ENCODE measurements around the gene USP48. TPM values are rescaled to one million over a fixed set of nuclear protein-coding genes. Genes with fewer than 3 reads are reported as not detected.
A peak's percentile ranks its signal among the peaks of the same experiment; 100 is the strongest.
"Not testable (repeated sequence)": the region's sequence is repeated elsewhere in the genome, so short reads cannot be mapped to it uniquely, and the experiment has no call there.

The USP48 gene
- total RNA-seq, 1 donor from 2014 or later: 42.7 TPM

DNA sequence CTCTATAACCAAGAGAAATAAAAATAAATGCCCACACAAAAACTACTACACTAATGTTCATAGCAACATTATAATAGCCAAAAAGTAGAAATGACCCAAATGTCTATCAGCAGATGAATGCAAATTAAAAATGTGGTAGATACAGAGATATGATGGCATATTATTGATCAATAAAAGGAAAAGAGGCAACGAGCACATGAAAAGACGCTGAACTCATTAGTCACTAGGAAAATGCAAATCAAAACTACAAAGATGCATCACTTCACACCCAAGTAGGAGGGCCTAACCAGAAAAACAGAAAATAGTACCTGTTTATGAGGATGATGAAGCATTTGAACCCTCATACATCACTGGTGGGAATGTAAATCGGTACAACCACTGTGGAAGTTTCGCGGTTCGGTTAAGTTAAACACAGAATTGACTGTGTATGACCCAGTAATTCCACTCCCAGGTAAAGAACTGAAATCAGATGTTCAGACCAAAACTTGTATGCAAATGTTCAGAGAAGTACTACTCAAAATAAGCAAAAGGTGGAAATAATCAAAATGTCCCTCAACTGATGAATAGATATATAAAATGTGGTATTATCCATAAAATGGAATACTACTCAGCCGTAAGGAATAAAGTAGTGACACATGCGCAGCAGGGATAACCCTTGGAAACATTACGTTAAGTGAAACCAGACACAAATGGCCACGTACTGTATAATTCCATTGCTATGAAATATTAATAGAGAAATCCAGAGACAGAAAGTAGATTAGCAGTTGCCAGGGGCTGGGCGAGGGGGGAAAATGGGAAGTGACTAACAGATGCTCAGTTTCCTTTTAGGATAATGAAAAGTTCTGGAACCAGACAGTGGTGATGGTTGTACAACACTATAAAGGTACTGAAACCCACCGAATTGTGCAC, 3.1 kb downstream of the USP48 start:
- intact Hi-C loops (cut with DNase I): no loop called here
- ATAC-seq: no peak

DNA sequence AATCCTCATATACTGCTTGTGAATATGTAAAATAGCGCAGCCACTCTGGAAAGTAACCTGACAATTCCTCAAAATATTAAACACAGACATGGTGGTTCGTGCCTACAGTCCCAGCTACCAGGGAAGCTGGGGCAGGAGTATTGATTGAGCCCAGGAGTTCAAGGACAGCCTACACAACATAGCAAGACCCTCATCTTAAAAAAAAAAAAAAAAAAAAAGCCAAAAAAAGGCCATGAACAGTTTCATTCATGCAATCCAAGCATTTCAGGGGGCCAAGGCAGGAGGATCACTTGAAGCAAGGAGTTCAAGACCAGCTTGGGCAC, 4.6 kb downstream of the USP48 start:
- DNase-seq (ENCODE audit: missing footprints) (no peak), ATAC-seq (no peak)
- intact Hi-C loops (cut with DNase I): no loop called here

More for the DNA sequence above, 3.1 kb downstream of the USP48 start:
- DNase-seq (ENCODE audit: missing footprints): no peak

DNA sequence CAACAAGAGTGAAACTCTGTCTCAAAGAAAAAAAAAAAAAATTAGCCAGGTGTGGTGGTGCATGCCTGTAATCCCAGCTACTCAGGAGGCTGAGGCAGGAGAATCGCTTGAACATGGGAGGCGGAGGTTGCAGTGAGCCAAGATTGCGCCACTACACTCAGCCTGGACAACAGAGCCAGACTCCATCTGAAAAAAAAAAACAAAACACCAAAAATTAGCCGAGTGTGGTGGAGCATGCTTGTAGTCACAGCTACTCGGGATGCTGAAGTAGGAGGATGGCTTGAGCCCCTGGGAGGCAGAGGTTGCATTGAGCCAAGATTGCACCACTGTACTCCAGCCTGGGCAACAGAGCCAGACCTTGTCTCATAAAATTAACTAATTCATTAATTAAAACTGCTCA, 6.0 kb downstream of the USP48 start:
- ATAC-seq; intact Hi-C loops (cut with DNase I); DNase-seq (ENCODE audit: missing footprints): not testable (repeated sequence)

DNA sequence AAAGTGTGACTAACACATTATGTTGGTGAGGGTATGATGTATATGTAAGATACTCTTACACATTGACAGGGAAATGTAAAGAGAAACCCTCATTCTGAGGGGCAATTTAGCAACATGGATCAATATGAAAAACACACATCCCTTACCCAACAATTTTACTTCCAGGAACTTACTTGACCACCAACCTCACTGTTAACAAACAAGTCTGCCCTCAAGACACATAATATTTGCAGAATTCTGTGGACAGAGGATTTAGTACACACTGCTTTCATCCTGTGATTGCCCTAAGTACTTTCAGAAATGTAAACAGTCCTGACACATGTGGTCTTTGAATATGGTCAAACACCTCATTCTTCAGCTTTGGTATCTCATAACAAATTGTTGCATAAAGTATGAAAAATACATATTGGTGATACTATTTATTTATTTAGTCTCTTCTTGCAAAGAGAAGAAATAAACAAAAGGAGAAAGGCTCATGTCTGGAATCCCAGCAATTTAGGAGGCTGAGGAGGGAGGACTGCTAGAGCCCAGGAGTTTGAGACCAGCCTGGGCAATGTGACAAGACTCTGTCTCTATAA, 6.9 kb downstream of the USP48 start:
- no peak for DNase-seq (ENCODE audit: missing footprints)
- no peak for ATAC-seq
- intact Hi-C loops (cut with DNase I): no loop called here

DNA sequence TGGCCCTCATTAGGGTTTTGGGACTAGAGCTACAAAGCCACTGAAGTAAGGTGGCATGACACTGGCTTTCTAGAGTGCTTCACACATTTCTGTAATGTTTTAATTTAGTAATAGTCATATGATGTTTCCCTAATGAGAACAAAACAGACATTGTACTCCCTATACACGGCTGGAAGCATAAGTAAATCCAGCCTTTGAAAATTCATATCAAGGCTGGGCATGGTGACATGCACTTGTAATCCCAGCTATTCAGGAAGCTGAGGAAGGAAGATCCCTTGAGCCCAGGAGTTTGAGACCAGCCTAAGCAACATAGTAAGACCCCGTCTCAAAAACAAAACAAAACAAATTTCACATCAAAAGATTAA, 7.4 kb downstream of the USP48 start:
- ATAC-seq: no peak
- no peak for DNase-seq (ENCODE audit: missing footprints)
- intact Hi-C loops (cut with DNase I): no loop called here

DNA sequence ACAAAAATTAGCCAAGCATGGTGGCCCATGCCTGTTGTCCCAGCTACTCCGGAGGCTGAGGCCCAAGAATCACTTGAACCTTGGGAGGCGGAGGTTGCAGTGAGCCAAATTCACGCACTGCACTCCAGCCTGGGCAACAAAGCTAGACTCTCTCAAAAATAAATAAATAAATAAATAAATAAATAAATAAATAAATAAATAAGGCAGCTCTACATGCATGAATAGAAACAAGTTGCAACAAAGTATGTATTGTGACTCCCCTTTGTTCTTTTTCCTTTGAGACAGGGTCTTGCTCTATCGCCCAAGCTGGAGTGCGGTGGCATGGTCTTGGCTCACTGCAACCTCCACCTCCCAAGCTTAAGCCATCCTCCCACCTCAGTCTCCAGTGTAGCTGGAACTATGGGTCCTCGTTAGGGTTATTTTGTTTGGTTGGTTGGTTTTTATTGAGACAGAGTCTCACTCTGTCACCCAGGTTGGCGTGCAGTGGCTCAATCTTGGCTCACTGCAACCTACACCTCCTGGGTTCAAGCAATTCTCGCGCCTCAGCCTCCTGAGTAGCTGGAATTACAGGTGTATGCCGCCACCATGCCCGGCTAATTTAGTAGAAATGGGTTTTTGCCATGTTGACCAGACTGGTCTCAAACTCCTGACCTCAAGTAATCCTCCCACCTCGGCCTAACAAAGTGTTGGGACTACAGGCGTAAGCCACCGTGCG, 8.0 kb downstream of the USP48 start:
- ATAC-seq (no peak), DNase-seq (ENCODE audit: missing footprints) (no peak)
- intact Hi-C loops (cut with DNase I): no loop called here

DNA sequence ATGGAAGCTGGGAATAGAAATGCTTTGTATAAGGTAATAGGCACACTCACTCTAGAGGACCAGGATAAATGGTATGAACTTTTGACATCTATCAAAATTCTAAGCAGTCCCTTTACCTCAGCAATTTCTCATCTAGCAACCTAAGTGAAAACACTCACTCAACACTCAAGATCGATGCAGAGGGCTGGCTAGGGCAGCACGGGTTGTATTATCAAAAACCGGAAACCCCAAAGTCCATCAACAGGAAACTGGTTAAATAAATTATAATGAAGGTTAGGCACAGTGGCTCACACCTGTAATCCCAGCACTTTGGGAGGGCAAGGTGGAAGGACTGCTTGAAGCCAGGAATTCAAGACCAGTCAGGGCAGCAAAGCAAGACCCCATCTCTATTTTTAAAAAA, 9.4 kb downstream of the USP48 start:
- intact Hi-C loops (cut with DNase I): no loop called here
- ATAC-seq: no peak

DNA sequence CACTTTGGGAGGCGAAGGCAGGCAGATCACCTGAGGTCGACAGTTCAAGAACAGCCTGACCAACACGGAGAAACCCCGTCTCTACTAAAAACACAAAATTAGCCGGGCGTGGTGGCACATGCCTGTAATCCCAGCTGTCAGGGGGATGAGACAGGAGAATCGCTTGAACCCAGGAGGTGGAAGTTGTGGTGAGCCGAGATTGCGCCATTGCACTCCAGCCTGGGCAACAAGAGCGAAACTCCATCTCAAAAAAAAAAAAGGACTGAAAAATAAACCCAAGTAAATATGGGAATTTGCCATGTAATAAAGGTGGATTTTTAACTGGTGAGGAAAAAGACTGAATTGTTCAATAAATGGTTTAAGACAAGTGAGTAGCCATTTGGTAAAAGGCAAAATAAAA, 11.3 kb downstream of the USP48 start:
- DNase-seq (ENCODE audit: missing footprints); ATAC-seq; intact Hi-C loops (cut with DNase I): not testable (repeated sequence)

More for the DNA sequence above, 9.4 kb downstream of the USP48 start:
- no peak for DNase-seq (ENCODE audit: missing footprints)

DNA sequence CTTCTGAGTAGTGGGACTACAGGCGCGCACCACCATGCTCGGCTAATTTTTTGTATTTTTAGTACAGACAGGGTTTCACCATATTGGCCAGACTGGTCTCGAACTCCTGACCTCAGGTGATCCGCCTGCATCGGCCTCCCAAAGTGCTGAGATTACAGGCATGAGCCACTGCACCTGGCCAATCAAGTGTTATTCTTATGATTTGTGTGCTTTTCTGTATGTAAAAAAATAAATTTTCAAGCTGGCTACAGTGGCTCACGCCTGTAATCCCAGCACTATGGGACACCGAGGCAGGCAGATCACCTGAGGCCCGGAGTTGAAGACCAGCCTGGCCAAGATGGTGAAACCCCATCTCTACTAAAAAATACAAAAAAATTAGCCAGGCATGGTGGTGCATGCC, 12.3 kb downstream of the USP48 start:
- intact Hi-C loops (cut with DNase I); ATAC-seq; DNase-seq (ENCODE audit: missing footprints): not testable (repeated sequence)

DNA sequence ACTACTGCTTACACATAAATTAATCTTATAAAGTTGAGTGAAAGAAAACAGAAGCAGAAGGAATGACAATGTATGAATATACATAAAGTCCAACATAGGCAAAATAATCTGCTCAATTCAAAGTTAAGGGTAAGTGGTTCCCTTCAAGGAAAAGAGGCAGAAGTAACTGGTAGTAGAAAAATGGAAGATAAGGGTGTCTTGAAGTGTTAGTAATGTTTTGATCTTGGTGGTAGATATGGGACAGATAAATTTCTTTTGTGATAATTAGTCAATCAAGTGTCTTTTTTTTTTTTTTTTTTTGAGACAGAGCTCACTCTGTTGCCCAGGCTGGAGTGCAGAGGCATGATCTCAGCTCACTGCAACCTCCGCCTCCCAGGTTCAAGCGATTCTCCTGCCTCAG, 12.7 kb downstream of the USP48 start:
- DNase-seq (ENCODE audit: missing footprints) (no peak), ATAC-seq (no peak)
- intact Hi-C loops (cut with DNase I): no loop called here

DNA sequence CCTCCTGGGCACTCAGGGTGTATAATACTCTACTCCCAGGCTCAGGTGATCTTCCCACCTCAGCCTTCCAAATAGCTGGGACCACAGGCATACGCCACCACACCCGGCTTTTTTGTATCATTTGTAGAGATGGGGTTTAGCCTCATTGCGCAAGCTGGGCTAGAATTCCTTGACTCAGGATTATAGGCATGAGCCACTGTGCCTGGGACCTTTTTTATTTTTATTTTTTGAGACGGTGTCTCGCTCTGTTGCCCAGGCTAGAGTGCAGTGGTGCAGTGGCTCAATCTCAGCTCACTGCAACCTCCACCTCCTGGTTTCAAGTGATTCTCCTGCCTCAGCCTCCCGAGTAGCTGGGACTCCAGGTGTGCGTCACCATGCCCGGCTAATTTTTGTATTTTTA, 15.8 kb downstream of the USP48 start:
- DNase-seq (ENCODE audit: missing footprints); ATAC-seq; intact Hi-C loops (cut with DNase I): not testable (repeated sequence)

DNA sequence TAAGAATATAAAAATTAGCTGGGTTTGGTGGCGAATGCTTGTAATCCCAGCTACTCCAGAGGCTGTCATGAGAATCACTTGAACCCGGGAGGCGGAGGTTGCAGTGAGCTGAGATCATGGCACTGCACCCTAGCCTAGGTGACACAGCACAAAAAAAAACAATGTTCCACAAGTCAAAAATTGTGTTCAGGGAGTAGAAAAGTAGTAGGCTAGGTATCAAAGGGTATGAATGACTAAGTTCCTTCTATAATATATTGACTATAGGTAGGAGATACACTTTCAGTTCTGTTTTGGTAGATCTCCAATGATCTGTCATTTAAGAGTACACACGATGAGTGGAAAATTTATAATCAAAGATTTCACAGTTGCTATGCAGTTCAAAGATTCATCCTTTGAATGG, 16.7 kb downstream of the USP48 start:
- DNase-seq (ENCODE audit: missing footprints) (no peak), ATAC-seq (no peak)
- intact Hi-C loops (cut with DNase I): no loop called here

DNA sequence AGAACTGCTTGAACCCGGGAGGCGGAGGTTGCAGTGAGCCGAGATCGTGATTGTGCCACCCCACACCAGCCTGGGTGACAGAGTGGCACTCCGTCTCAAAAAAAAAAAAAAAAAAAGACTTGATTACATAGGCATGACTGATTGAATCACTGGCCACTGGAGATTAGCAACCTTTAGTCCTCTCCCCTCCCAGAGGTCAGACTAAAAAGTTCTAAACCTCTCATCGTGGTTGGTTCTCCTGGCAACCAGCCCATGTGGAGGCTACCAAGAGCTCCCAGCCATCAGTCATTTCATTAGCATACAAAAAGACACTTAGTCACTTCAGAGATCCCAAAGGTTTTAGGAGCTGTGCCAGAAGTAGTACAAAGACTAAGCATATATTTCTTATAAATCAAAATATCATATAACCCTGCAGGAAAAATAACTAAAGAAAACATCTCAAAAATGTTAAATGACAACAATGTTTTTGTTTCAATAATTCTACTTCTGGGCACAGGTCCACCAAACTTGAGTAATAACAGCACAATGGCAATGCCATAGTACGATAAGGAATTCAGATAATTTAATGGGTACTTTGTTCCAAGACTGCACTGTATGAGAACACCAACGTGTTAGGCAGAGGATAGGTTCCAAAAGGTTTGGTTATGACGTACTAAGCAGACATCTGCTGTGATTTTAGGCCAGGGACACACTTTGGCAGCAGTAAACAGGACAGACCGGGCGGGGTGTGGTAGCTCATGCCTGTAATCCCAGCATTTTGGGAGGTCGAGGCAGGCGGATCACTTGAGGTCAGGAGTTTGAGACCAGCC, 18.1 kb downstream of the USP48 start:
- peak; percentile 89 for ATAC-seq
- no peak for DNase-seq (ENCODE audit: missing footprints)
- intact Hi-C loops (cut with DNase I): no loop called here

DNA sequence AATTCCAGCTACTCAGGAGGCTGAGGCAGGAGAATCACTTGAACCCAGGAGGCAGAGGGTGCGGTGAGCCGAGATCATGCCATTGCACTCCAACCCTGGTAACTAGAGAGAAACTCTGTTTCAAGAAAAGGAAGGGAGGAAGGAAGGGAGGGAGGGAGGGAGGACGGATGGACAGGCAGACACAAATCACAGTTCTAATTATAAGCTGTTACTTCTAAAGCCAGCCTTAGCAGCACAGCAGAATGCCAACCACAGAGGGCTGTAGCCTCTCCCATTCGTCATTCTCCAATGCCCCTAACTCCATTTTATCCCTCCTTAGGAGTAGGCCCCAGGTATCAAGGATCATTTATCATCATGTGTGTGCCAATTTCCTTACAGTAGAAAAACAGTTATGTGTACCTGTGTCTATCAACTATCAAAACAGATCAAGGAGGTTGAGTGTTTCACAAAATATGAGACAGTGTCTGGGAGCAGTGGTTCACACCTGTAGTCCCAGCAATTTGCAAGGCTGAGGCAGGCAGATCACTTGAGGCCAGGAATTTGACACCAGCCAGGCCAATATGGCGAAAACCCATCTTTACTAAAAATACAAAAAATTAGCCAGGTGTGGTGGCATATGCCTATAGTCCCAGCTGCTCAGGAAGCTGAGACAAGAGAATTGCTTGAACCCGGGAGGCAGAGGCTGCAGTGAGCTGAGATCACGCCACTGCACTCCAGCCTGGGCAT, 19.1 kb downstream of the USP48 start:
- intact Hi-C loops (cut with DNase I): no loop called here
- DNase-seq (ENCODE audit: missing footprints) (no peak), ATAC-seq (peak; percentile 37)

DNA sequence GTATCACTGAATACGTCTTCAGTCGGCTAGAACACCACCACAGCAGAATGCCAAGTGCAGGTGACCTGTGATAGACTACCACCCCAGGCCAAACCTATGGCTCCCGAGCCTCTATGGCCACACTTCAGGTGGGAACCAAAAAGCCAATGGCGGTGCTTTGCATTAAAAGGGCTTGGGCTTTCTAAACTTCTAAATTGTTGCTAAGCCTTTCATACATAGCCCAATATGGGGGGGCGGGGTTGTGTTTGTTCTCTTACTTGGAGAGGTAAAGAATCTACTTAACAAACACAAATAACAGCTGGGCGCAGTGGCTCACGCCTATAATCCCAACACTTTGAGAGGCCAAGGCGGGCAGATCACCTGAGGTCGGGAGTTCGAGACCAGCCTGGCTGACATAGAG, 19.7 kb downstream of the USP48 start:
- intact Hi-C loops (cut with DNase I): no loop called here
- no peak for ATAC-seq
- no peak for DNase-seq (ENCODE audit: missing footprints)

DNA sequence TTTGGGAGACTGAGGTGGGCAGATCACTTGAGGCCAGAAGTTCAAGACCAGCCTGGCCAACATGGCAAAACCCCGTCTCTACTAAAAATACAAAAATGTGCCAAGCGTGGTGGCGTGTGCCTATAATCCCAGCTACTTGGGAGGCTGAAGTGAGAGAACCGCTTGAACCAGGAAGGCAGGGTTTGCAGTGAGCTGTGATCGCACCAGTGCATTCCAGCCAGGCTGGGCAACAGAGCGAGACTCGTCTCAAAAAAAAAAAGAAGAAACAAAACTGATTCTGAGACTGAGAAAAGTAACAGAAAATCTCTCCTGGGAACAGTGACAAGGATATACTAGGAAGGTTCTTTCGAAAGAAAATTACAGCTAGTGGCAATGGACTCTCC, 20.9 kb downstream of the USP48 start:
- intact Hi-C loops (cut with DNase I): no loop called here
- ATAC-seq (no peak), DNase-seq (ENCODE audit: missing footprints) (no peak)

DNA sequence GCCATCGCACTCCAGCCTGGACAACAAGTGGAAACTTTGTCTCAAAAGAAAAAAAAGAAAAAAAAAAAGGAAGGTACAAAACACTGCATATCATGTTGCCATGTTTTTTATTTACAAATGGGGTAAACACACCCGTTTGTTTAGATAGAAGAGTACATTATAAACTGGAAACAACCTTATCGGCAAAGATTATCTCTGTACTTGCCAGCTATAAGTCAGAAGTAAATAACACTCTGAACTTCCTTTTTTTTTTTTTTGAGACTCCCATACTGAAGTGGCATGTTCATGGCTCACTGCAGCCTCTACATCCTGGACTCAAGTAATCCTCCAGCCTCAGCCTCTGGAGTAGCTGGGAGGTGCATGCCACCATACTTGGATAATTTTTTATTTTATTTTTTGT, 21.9 kb downstream of the USP48 start:
- ATAC-seq (no peak), DNase-seq (ENCODE audit: missing footprints) (no peak)
- intact Hi-C loops (cut with DNase I): no loop called here

DNA sequence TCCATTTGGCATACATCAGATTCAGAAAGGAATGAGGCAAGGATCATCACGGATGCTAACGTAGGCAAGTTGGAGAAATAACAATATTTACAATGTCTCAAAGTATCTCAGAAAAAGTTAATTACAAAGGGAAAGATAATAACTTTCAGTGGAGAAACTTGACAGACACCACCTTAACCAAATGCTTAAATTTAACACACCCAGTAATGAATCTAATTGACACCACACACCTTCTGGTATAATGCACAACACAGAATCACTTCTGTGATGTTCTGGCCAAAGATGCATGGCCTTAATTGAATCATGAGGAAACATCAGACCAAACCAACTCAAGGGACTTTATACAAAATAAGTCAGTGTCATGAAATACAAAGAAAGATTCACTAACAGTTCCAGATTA, 23.1 kb downstream of the USP48 start:
- no peak for DNase-seq (ENCODE audit: missing footprints)
- intact Hi-C loops (cut with DNase I): no loop called here
- ATAC-seq: no peak

DNA sequence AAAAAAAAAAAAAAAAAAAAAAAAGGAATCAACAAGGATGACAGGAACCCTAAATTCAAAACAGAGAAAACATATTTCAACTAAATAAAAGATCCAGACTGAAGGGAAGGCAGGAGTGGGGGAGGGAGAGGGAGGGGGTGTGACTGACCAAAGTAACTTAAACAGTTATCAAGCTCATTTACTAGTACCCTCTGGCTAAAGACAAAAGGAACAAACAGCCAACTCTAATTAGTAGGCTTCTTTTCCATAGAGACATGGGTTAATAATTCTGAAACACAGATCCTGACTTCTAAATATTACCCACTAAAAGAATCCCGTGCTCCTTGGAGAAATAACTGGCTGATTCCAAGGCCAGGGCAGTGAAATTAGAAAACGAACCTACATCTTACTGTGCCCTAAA, 23.8 kb downstream of the USP48 start:
- intact Hi-C loops (cut with DNase I): no loop called here
- ATAC-seq: no peak

More for the DNA sequence above, 23.8 kb downstream of the USP48 start:
- DNase-seq (ENCODE audit: missing footprints): no peak
